ENCODE measurements around the gene PATZ1. TPM values are rescaled to one million over a fixed set of nuclear protein-coding genes. Genes with fewer than 3 reads are reported as not detected.

Gene PATZ1
- total and polyA plus RNA-seq, 2 of the 4 experiments (the other 2 are of a cell fraction) = 6.5 to 10.5 TPM

- no peak for TF ChIP-seq BHLHE40 (IDR thresholded peaks at IDR 0.05; ENCODE audit: low read depth, low read length)
These were observed 57.5 kb downstream of the PATZ1 start (continued) for GRCh38 chr22:31288496-31289240.

- H3K4me1 ChIP-seq (ENCODE audit: control insufficient read depth, insufficient read depth, low read length) = peaks cover 3% of the 10 kb centered on the region; the same call in 1 of the 2 replicates
- peaks cover 36% of the 10 kb centered on the region for H3K36me3 ChIP-seq (ENCODE audit: control insufficient read depth, insufficient read depth, low read length)
- CTCF ChIA-PET = interaction anchor here (1.5 kb wide), 1 partner anchor 70 kb away, joined by 3 read pairs; no protein-coding TSS in a partner anchor
- H2BK5ac ChIP-seq (ENCODE audit: low read depth, low read length, poor library complexity, severe bottlenecking) = no peak overlapping the region
- no peak overlapping the region for H2AK9ac ChIP-seq (replicated peaks; ENCODE audit: low read depth, low read length, poor library complexity)
- in situ Hi-C loops (cut with MboI; ENCODE audit: low sequenced_read_pairs) = loop anchor here (10.0 kb wide), 1 partner anchor 57 kb away; the partner anchor contains the start of gene PATZ1
- H2AFZ ChIP-seq (replicated peaks; ENCODE audit: low read length, poor library complexity) = no peak overlapping the region
- no peak overlapping the region for H3K4me3 ChIP-seq (ENCODE audit: insufficient read depth, low read depth, low read length)
- H4K5ac ChIP-seq (ENCODE audit: low read depth, low read length) = no peak overlapping the region
- no TSS peak for BruUV-seq (replicated peaks)
- H3K56ac ChIP-seq (ENCODE audit: extremely low read depth, insufficient read depth, low read length) = no peak overlapping the region
- no peaks in the 10 kb centered on the region for H3K27me3 ChIP-seq (ENCODE audit: control insufficient read depth, insufficient read depth, low read length)
- peaks cover 16 to 30% of the 10 kb centered on the region in 2 experiments for H3K79me1 ChIP-seq (ENCODE audit: low read depth in 1 of 2, low read length in 2 of 2)
- no peak overlapping the region for H3K23ac ChIP-seq (ENCODE audit: low read depth, low read length)
- H3K9me1 ChIP-seq (ENCODE audit: insufficient read depth, low read length) = 0 out of 2 replicates have a peak, but pooled peaks cover 7% of the 10 kb centered on the region
- H3K27ac ChIP-seq (ENCODE audit: insufficient read depth, low read length) = no peak overlapping the region
- no peak overlapping the region for H4K8ac ChIP-seq (ENCODE audit: low read depth in 2 of 2, low read length in 2 of 2)
- H3K4me2 ChIP-seq (ENCODE audit: low read depth, low read length) = no peak overlapping the region
- H2BK20ac ChIP-seq (ENCODE audit: low read depth, low read length) = no peak overlapping the region
- H4K91ac ChIP-seq (ENCODE audit: insufficient read depth, low read depth, low read length) = no peak overlapping the region
- H4K20me1 ChIP-seq (ENCODE audit: insufficient read depth, low read length) = no peaks in the 10 kb centered on the region
- intact Hi-C loops (cut with micrococcal nuclease) = no loop called here
- H3K9ac ChIP-seq (ENCODE audit: low read depth, low read length) = no peak overlapping the region
- DNase-seq (no peak), ATAC-seq (ENCODE audit: low read depth) (no peak)
- no peak overlapping the region for H2BK15ac ChIP-seq (ENCODE audit: low read depth, low read length)
- H3K18ac ChIP-seq (ENCODE audit: low read depth, low read length) = no peak overlapping the region
- H2BK120ac ChIP-seq (ENCODE audit: low read depth, low read length) = no peak overlapping the region
- POLR2A ChIA-PET (ENCODE audit: unreplicated experiment) = no interaction called here
- TF ChIP-seq BHLHE40 (IDR thresholded peaks at IDR 0.05; ENCODE audit: low read depth, low read length) (no peak), NFE2L2 (IDR thresholded peaks at IDR 0.05; ENCODE audit: low read depth, low read length) (no peak), POLR2A (IDR thresholded peaks at IDR 0.05; ENCODE audit: low read depth, low read length) (no peak), MAFK (IDR thresholded peaks at IDR 0.05; ENCODE audit: low read depth, low read length) (no peak), SMC3 (IDR thresholded peaks at IDR 0.05; ENCODE audit: low read depth, low read length) (no peak), CEBPB (IDR thresholded peaks at IDR 0.05; ENCODE audit: low read depth, low read length) (no peak), RAD21 (IDR thresholded peaks at IDR 0.05; ENCODE audit: low read length) (no peak), RFX5 (IDR thresholded peaks at IDR 0.05; ENCODE audit: low read depth, low read length) (no peak)
- no peaks in the 10 kb centered on the region for H3K9me3 ChIP-seq (ENCODE audit: control insufficient read depth, insufficient read depth, low read length)
- H3K4ac ChIP-seq (ENCODE audit: low read depth, low read length) = no peak overlapping the region
- WGBS, 2 experiments (ENCODE audit: extremely low coverage in 2 of 2, insufficient read length in 1 of 2) = 90% methylated on average over 2 of the region's 6 CpGs; no CpG with 5 or more reads in 1 of the 2 experiments
- no peak overlapping the region for H2AK5ac ChIP-seq (ENCODE audit: low read depth, low read length)
- dilution Hi-C loops (cut with HindIII; ENCODE audit: low sequenced_read_pairs, unreplicated experiment) = no loop called here
- no peak overlapping the region for H3K14ac ChIP-seq (replicated peaks; ENCODE audit: low read depth, low read length)
These were observed 58.2 kb downstream of the PATZ1 start for GRCh38 chr22:31287818-31288495.

All from IMR-90 (cell line).